Islet of Langerhans (tissue), 1 donor: ENCODE results near the gene SHANK1.
"Not testable (repeated sequence)": the region's sequence is repeated elsewhere in the genome, so short reads cannot be mapped to it uniquely, and the experiment has no call there.

Experiments
- FAIRE-seq: peaks from one replicate; lab custom pipeline; 2011; peaks lifted over from hg19 to GRCh38; lab: Jason Lieb, UNC

Gene SHANK1

GRCh38 chr19:50633973-50634372 is 85.6 kb downstream of the SHANK1 start:
- FAIRE-seq, result no peak

- FAIRE-seq, result no peak
Measured at GRCh38 chr19:50633359-50633758, 86.2 kb downstream of the SHANK1 start.

GRCh38 chr19:50632151-50632835 is 87.3 kb downstream of the SHANK1 start:
- no peak for FAIRE-seq

GRCh38 chr19:50629801-50630200 is 89.8 kb downstream of the SHANK1 start:
- FAIRE-seq, result no peak

- FAIRE-seq, result no peak
Measured at GRCh38 chr19:50629194-50629593, 90.4 kb downstream of the SHANK1 start.

- no peak for FAIRE-seq
Measured at GRCh38 chr19:50628551-50628950, 91.1 kb downstream of the SHANK1 start.

- FAIRE-seq, result no peak
Measured at GRCh38 chr19:50628146-50628545, 91.5 kb downstream of the SHANK1 start.

- FAIRE-seq, result no peak
Measured at GRCh38 chr19:50626795-50627194, 92.8 kb downstream of the SHANK1 start.

- no peak for FAIRE-seq
Measured at GRCh38 chr19:50626011-50626410, 93.6 kb downstream of the SHANK1 start.

GRCh38 chr19:50624949-50625600 is 94.5 kb downstream of the SHANK1 start:
- no peak for FAIRE-seq

- not testable (repeated sequence) for FAIRE-seq
Measured at GRCh38 chr19:50620394-50620906, 99.2 kb downstream of the SHANK1 start.

- FAIRE-seq, result not testable (repeated sequence)
Measured at GRCh38 chr19:50619184-50619583, 100.4 kb downstream of the SHANK1 start.

GRCh38 chr19:50618379-50618778 is 101.2 kb downstream of the SHANK1 start:
- FAIRE-seq, result not testable (repeated sequence)

GRCh38 chr19:50612504-50613404 is 106.8 kb downstream of the SHANK1 start:
- not testable (repeated sequence) for FAIRE-seq
